WTC11 (cell line): ENCODE data around the gene KIF13A. TPM values are rescaled to one million over a fixed set of nuclear protein-coding genes. Genes with fewer than 3 reads are reported as not detected.

Experiments
- ATAC-seq: fragments of 200-7000 bp; cut with Tn5 transposase; 2 replicates; pipeline ENCODE4 v1.10.0; 2021; ENCODE audit warnings: mild to moderate bottlenecking, moderate library complexity
- CTCF ChIA-PET: fragments of 300-600 bp; sonication (Branson Sonifier 250); formaldehyde crosslinking; loops from one replicate; lab custom pipeline; 2021; ENCODE audit warnings: antibody characterized with exemption; lab: Charles Lee
- POLR2A ChIA-PET: fragments of 350-600 bp; sonication (Branson Sonifier 250); formaldehyde crosslinking; loops from one replicate; lab custom pipeline; 2021; ENCODE audit warnings: antibody characterized with exemption; lab: Charles Lee
- DNase-seq: peaks from one replicate; pipeline ENCODE4 v3.0.0; 2021; ENCODE audit warnings: low spot score
- H3K27ac Mint-ChIP-seq: 2 replicates; pipeline ENCODE4 v1.8.0; 2021; ENCODE audit warnings: mixed read lengths
- H3K27me3 Mint-ChIP-seq: 2 replicates; pipeline ENCODE4 v1.8.0; 2021; ENCODE audit warnings: low read depth, mild to moderate bottlenecking, moderate library complexity, mixed read lengths
- H3K36me3 Mint-ChIP-seq: 2 replicates; pipeline ENCODE4 v1.8.0; 2021; ENCODE audit warnings: mixed read lengths
- H3K4me1 Mint-ChIP-seq: 2 replicates; pipeline ENCODE4 v1.8.0; 2022; ENCODE audit warnings: mixed read lengths
- H3K4me3 Mint-ChIP-seq: 2 replicates; pipeline ENCODE4 v1.8.0; 2021; ENCODE audit warnings: mild to moderate bottlenecking, moderate library complexity, mixed read lengths
- H3K9me3 Mint-ChIP-seq: 2 replicates; pipeline ENCODE4 v1.8.0; 2021; ENCODE audit warnings: mixed read lengths
- AFF4 ChIP-seq: sonication (generic); formaldehyde crosslinking; IDR thresholded peaks from 2 replicates; pipeline ENCODE4 v1.8.1; 2023; ENCODE audit warnings: mild to moderate bottlenecking, missing genetic modification reagents, borderline replicate concordance
- ATF1 ChIP-seq: sonication (generic); formaldehyde crosslinking; IDR thresholded peaks from 2 replicates; pipeline ENCODE4 v1.8.1; 2023; ENCODE audit warnings: mild to moderate bottlenecking, moderate library complexity, missing genetic modification reagents
- CREM ChIP-seq: sonication (generic); formaldehyde crosslinking; IDR thresholded peaks from 2 replicates; pipeline ENCODE4 v1.8.1; 2022; ENCODE audit warnings: mild to moderate bottlenecking, missing genetic modification reagents, moderate library complexity
- E2F4 ChIP-seq: sonication (generic); formaldehyde crosslinking; IDR thresholded peaks from 2 replicates; pipeline ENCODE4 v1.8.1; 2022; ENCODE audit warnings: low read depth, mild to moderate bottlenecking, moderate library complexity, missing genetic modification reagents, borderline replicate concordance
- FOXJ3 ChIP-seq: sonication (generic); formaldehyde crosslinking; IDR thresholded peaks from 2 replicates; pipeline ENCODE4 v1.9.0; 2021; ENCODE audit warnings: missing genetic modification reagents, mild to moderate bottlenecking, borderline replicate concordance
- FOXP4 ChIP-seq: sonication (generic); formaldehyde crosslinking; IDR thresholded peaks from 2 replicates; pipeline ENCODE4 v1.8.0; 2022; ENCODE audit warnings: mild to moderate bottlenecking, missing genetic modification reagents
- HMGA2 ChIP-seq: fragments of 250-450 bp; sonication (Bioruptor Pico); IDR thresholded peaks from 2 replicates; pipeline ENCODE4 v1.4.0; 2021; ENCODE audit warnings: mild to moderate bottlenecking, moderate library complexity
- IRF2 ChIP-seq: sonication (generic); formaldehyde crosslinking; IDR thresholded peaks from 2 replicates; pipeline ENCODE4 v1.8.0; 2022; ENCODE audit warnings: low read depth, missing genetic modification reagents, borderline replicate concordance
- JUN ChIP-seq: sonication (generic); formaldehyde crosslinking; IDR thresholded peaks from 2 replicates; pipeline ENCODE4 v1.8.0; 2023; ENCODE audit warnings: mild to moderate bottlenecking, missing genetic modification reagents
- MAX ChIP-seq: sonication (generic); formaldehyde crosslinking; IDR thresholded peaks from 2 replicates; pipeline ENCODE4 v1.8.0; 2022; ENCODE audit warnings: mild to moderate bottlenecking, missing genetic modification reagents
- NR2C2 ChIP-seq: sonication (generic); formaldehyde crosslinking; IDR thresholded peaks from 2 replicates; pipeline ENCODE4 v1.8.0; 2022; ENCODE audit warnings: mild to moderate bottlenecking, missing genetic modification reagents
- SMAD4 ChIP-seq: sonication (generic); formaldehyde crosslinking; IDR thresholded peaks from 2 replicates; pipeline ENCODE4 v1.8.0; 2022; ENCODE audit warnings: mild to moderate bottlenecking, missing genetic modification reagents
- SP1 ChIP-seq: sonication (generic); formaldehyde crosslinking; conservative IDR thresholded peaks from 2 replicates; pipeline ENCODE4 v1.8.1; 2022; ENCODE audit warnings: missing genetic modification reagents
- TCF7 ChIP-seq: sonication (generic); formaldehyde crosslinking; IDR thresholded peaks from 2 replicates; pipeline ENCODE4 v1.8.0; 2022; ENCODE audit warnings: mild to moderate bottlenecking, low read depth, missing genetic modification reagents, moderate library complexity
- USF1 ChIP-seq: sonication (generic); formaldehyde crosslinking; IDR thresholded peaks from 2 replicates; pipeline ENCODE4 v1.8.0; 2022; ENCODE audit warnings: mild to moderate bottlenecking, missing genetic modification reagents
- ZBTB21 ChIP-seq: sonication (generic); formaldehyde crosslinking; IDR thresholded peaks from 2 replicates; pipeline ENCODE4 v1.8.1; 2023; ENCODE audit warnings: mild to moderate bottlenecking, missing genetic modification reagents, borderline replicate concordance
- ZNF232 ChIP-seq: sonication (generic); formaldehyde crosslinking; IDR thresholded peaks from 2 replicates; pipeline ENCODE4 v1.8.0; 2022; ENCODE audit warnings: mild to moderate bottlenecking, missing genetic modification reagents
- ZNF263 ChIP-seq: sonication (generic); formaldehyde crosslinking; IDR thresholded peaks from 2 replicates; pipeline ENCODE4 v1.8.1; 2022; ENCODE audit warnings: low read depth, mild to moderate bottlenecking, moderate library complexity, missing genetic modification reagents
- ZNF425 ChIP-seq: fragments of 250-450 bp; sonication (Bioruptor Pico); conservative IDR thresholded peaks from 2 replicates; pipeline ENCODE4 v1.9.0; 2021; ENCODE audit warnings: mild to moderate bottlenecking
- ZNF532 ChIP-seq: fragments of 250-450 bp; sonication (Bioruptor Pico); IDR thresholded peaks from 2 replicates; pipeline ENCODE4 v1.9.0; 2021; ENCODE audit warnings: mild to moderate bottlenecking, borderline replicate concordance
- total RNA-seq: library from RNA; stranded (reverse); gene quantifications from 3 replicates; pipeline ENCODE4 v1.2.3, GENCODE V29; 2021

KIF13A gene
- total RNA-seq, 1 experiment from 2014 or later: 32.7 TPM

- Mint-ChIP-seq H3K4me1 (peaks cover 24% of the 10 kb centered on the region), H3K27me3 (no peaks in the 10 kb centered on the region), H3K27ac (0 out of 2 replicates have a peak overlapping the region, but pooled peaks have one; percentile 10), H3K9me3 (no peaks in the 10 kb centered on the region), H3K36me3 (no peaks in the 10 kb centered on the region), H3K4me3 (no peak overlapping the region)
- ChIA-PET CTCF (no interaction called here), POLR2A (no interaction called here)
- ATAC-seq (no peak), DNase-seq (no peak)
- TF ChIP-seq IRF2 (CRISPR knock-in tag): no peak
- no peak for TF ChIP-seq FOXJ3 (CRISPR knock-in tag)
- no peak for TF ChIP-seq AFF4 (CRISPR knock-in tag)
- TF ChIP-seq ZNF263 (CRISPR knock-in tag): no peak
- no peak for TF ChIP-seq JUN
- no peak for TF ChIP-seq MAX (CRISPR knock-in tag)
- no peak for TF ChIP-seq CREM (CRISPR knock-in tag)
- no peak for TF ChIP-seq TCF7
- no peak for TF ChIP-seq SP1
- TF ChIP-seq ZNF425: no peak
- TF ChIP-seq ZBTB21 (CRISPR knock-in tag): no peak
- no peak for TF ChIP-seq USF1 (CRISPR knock-in tag)
- no peak for TF ChIP-seq E2F4 (CRISPR knock-in tag)
Observed at GRCh38 chr6:17964633-17965032, 22.8 kb downstream of the KIF13A start.

GRCh38 chr6:17962436-17963031 lies 24.9 kb downstream of the KIF13A start:
- POLR2A ChIA-PET: no interaction called here
- Mint-ChIP-seq H3K4me1 (peaks cover 19% of the 10 kb centered on the region), H3K9me3 (no peaks in the 10 kb centered on the region), H3K27me3 (no peaks in the 10 kb centered on the region), H3K27ac (0 out of 2 replicates have a peak overlapping the region, but pooled peaks have one; percentile 14), H3K36me3 (no peaks in the 10 kb centered on the region), H3K4me3 (no peak overlapping the region)
- ATAC-seq (peak; percentile 50; the same call in 1 of the 2 replicates), DNase-seq (no peak)
- CTCF ChIA-PET: interaction anchor here (1.0 kb wide), 1 partner anchor 159 kb away, joined by 5 read pairs; no protein-coding TSS in a partner anchor
- no peak for TF ChIP-seq NR2C2
- TF ChIP-seq ZNF532: no peak
- TF ChIP-seq MAX (CRISPR knock-in tag): no peak
- no peak for TF ChIP-seq SP1
- no peak for TF ChIP-seq HMGA2 (CRISPR knock-in tag)
- TF ChIP-seq ATF1 (CRISPR knock-in tag): no peak
- no peak for TF ChIP-seq FOXP4 (CRISPR knock-in tag)
- TF ChIP-seq SMAD4: no peak
- TF ChIP-seq ZNF232 (CRISPR knock-in tag): no peak
